ENCODE results near the gene GNAO1.

GRCh38 chr16:56282451-56282850, 91.2 kb downstream of the GNAO1 start:
- no peak for TF ChIP-seq CTCF (IDR thresholded peaks at IDR 0.05; ENCODE audit: insufficient read depth, low read length)
- no peak for TF ChIP-seq REST (IDR thresholded peaks at IDR 0.05; ENCODE audit: insufficient replicate concordance, low read depth)
- TF ChIP-seq POLR2AphosphoS5 (IDR thresholded peaks at IDR 0.05; ENCODE audit: low read depth): no peak
- TF ChIP-seq GABPA (IDR thresholded peaks at IDR 0.05; ENCODE audit: low read depth): no peak
